H9 (cell line): Measurements from ENCODE around the gene ATP2C1. TPM values are rescaled to one million over a fixed set of nuclear protein-coding genes. Genes with fewer than 3 reads are reported as not detected.

Experiments used
- DNase-seq: peaks from one replicate; pipeline ENCODE4 v3.0.0-alpha.2; 2017
- H2AFZ ChIP-seq: one replicate; pipeline ENCODE4 v1.6.1; 2013; ENCODE audit warnings: mild to moderate bottlenecking, low read length, control low read depth, moderate library complexity
- H2AK5ac ChIP-seq: 2 replicates; pipeline ENCODE4 v1.6.1; 2013; ENCODE audit warnings: low read length, control low read depth, mixed read lengths; ENCODE audit not compliant: insufficient read length
- H2BK120ac ChIP-seq: one replicate; pipeline ENCODE4 v1.6.1; 2013; ENCODE audit warnings: low read depth, mild to moderate bottlenecking, low read length, control low read depth, inconsistent platforms; ENCODE audit not compliant: poor library complexity, severe bottlenecking
- H2BK12ac ChIP-seq: 2 replicates; pipeline ENCODE4 v1.6.1; 2013; ENCODE audit warnings: low read length, control low read depth, mixed read lengths, low read depth; ENCODE audit not compliant: insufficient read length
- H2BK15ac ChIP-seq: 2 replicates; pipeline ENCODE4 v1.6.1; 2013; ENCODE audit warnings: low read depth, low read length, control low read depth
- H2BK20ac ChIP-seq: one replicate; pipeline ENCODE4 v1.6.1; 2013; ENCODE audit warnings: low read depth, mild to moderate bottlenecking, low read length, control low read depth, inconsistent platforms; ENCODE audit not compliant: poor library complexity, severe bottlenecking
- H2BK5ac ChIP-seq: 2 replicates; pipeline ENCODE4 v1.6.1; 2013; ENCODE audit warnings: low read length, control low read depth, mixed read lengths; ENCODE audit not compliant: insufficient read length
- H3K14ac ChIP-seq: 2 replicates; pipeline ENCODE4 v1.6.1; 2013; ENCODE audit warnings: low read length, control low read depth; ENCODE audit not compliant: insufficient read depth
- H3K18ac ChIP-seq: 2 replicates; pipeline ENCODE4 v1.6.1; 2013; ENCODE audit warnings: low read depth, mild to moderate bottlenecking, mixed read lengths, low read length, control low read depth; ENCODE audit not compliant: insufficient read length
- H3K23ac ChIP-seq: 2 replicates; pipeline ENCODE4 v1.6.1; 2013; ENCODE audit warnings: low read length, control low read depth, mixed read lengths, low read depth; ENCODE audit not compliant: insufficient read length
- H3K23me2 ChIP-seq: 2 replicates; pipeline ENCODE4 v1.6.1; 2013; ENCODE audit warnings: low read depth, mild to moderate bottlenecking, mixed read lengths, low read length, control low read depth; ENCODE audit not compliant: insufficient read length, poor library complexity, severe bottlenecking
- H3K27ac ChIP-seq: 2 replicates; pipeline ENCODE4 v1.5.1; 2013; ENCODE audit warnings: low read length, control low read depth, mixed read lengths, low read depth; ENCODE audit not compliant: insufficient read length
- H3K27me3 ChIP-seq: 2 replicates; pipeline ENCODE4 v1.6.1; 2013; ENCODE audit warnings: low read length, control low read depth, inconsistent platforms; ENCODE audit not compliant: insufficient read depth
- H3K4ac ChIP-seq: 2 replicates; pipeline ENCODE4 v1.6.1; 2013; ENCODE audit warnings: low read depth, mild to moderate bottlenecking, control low read depth, inconsistent platforms, low read length, moderate library complexity
- H3K4me1 ChIP-seq: 2 replicates; pipeline ENCODE4 v1.6.1; 2013; ENCODE audit warnings: low read length, control low read depth, inconsistent platforms; ENCODE audit not compliant: insufficient read depth
- H3K4me2 ChIP-seq: 2 replicates; pipeline ENCODE4 v1.6.1; 2013; ENCODE audit warnings: low read length, control low read depth, mixed read lengths; ENCODE audit not compliant: insufficient read length, insufficient read depth
- H3K56ac ChIP-seq: 2 replicates; pipeline ENCODE4 v1.6.1; 2013; ENCODE audit warnings: low read depth, mild to moderate bottlenecking, mixed read lengths, low read length, control low read depth; ENCODE audit not compliant: insufficient read length
- H3K79me1 ChIP-seq: 2 replicates; pipeline ENCODE4 v1.6.1; 2013; ENCODE audit warnings: low read depth, mild to moderate bottlenecking, moderate library complexity, low read length, control low read depth, inconsistent platforms; ENCODE audit not compliant: insufficient read depth, poor library complexity, severe bottlenecking
- H3K79me2 ChIP-seq: 2 replicates; pipeline ENCODE4 v1.6.1; 2013; ENCODE audit warnings: low read length, control low read depth, inconsistent platforms; ENCODE audit not compliant: insufficient read depth
- H3K9ac ChIP-seq: 2 replicates; pipeline ENCODE4 v1.6.1; 2013; ENCODE audit warnings: low read length, control low read depth, mixed read lengths; ENCODE audit not compliant: insufficient read length; ENCODE audit errors: extremely low read depth
- H3K9me3 ChIP-seq: one replicate; pipeline ENCODE4 v1.6.1; 2013; ENCODE audit warnings: low read depth, low read length, inconsistent platforms; ENCODE audit not compliant: control insufficient read depth
- H3T11ph ChIP-seq: one replicate; pipeline ENCODE4 v1.6.1; 2013; ENCODE audit warnings: mild to moderate bottlenecking, low read length, control low read depth, inconsistent platforms
- H4K20me1 ChIP-seq: one replicate; pipeline ENCODE4 v1.6.1; 2013; ENCODE audit not compliant: control insufficient read depth, insufficient read length, insufficient read depth
- H4K5ac ChIP-seq: 2 replicates; pipeline ENCODE4 v1.6.1; 2013; ENCODE audit warnings: low read depth, mild to moderate bottlenecking, mixed read lengths, low read length, control low read depth; ENCODE audit not compliant: insufficient read length
- H4K8ac ChIP-seq: replicated peaks from 2 replicates; pipeline ENCODE4 v1.6.1; 2013; ENCODE audit warnings: low read length, control low read depth, mixed read lengths, low read depth; ENCODE audit not compliant: insufficient read length
- H4K91ac ChIP-seq: 2 replicates; pipeline ENCODE4 v1.6.1; 2013; ENCODE audit warnings: low read depth, mild to moderate bottlenecking, moderate library complexity, mixed read lengths, low read length, control low read depth; ENCODE audit not compliant: insufficient read length
- H3K27ac Mint-ChIP-seq, 3 experiments: 2 replicates in 2 of 3; 3 replicates in 1 of 3; pipeline ENCODE4 v1.8.0; 2020 to 2021; ENCODE audit warnings: mixed read lengths in 3 of 3, mild to moderate bottlenecking in 1 of 3, moderate library complexity in 1 of 3
- H3K27me3 Mint-ChIP-seq: 2 replicates; pipeline ENCODE4 v1.8.0; 2021; ENCODE audit warnings: low read depth, mild to moderate bottlenecking, moderate library complexity, mixed read lengths
- H3K36me3 Mint-ChIP-seq, 3 experiments: 2 replicates in 2 of 3; 3 replicates in 1 of 3; pipeline ENCODE4 v1.8.0; 2020 to 2021; ENCODE audit warnings: low read depth in 3 of 3, mixed read lengths in 3 of 3; ENCODE audit not compliant: insufficient read depth in 1 of 3
- H3K4me1 Mint-ChIP-seq, 2 experiments: 2 replicates each; pipeline ENCODE4 v1.8.0; 2020; ENCODE audit warnings: mixed read lengths in 2 of 2
- H3K4me3 Mint-ChIP-seq, 2 experiments: 2 replicates in 1 of 2; 3 replicates in 1 of 2; pipeline ENCODE4 v1.8.0; 2020 to 2021; ENCODE audit warnings: mild to moderate bottlenecking in 2 of 2, mixed read lengths in 2 of 2, moderate library complexity in 1 of 2
- H3K9me3 Mint-ChIP-seq, 2 experiments: 2 replicates in 1 of 2; 3 replicates in 1 of 2; pipeline ENCODE4 v1.8.0; 2020; ENCODE audit warnings: mild to moderate bottlenecking in 2 of 2, mixed read lengths in 2 of 2, moderate library complexity in 1 of 2
- CTCF ChIP-seq: fragments of 200-600 bp; sonication (generic); conservative IDR thresholded peaks from 3 replicates; pipeline ENCODE4 v1.8.0; 2021; ENCODE audit warnings: antibody characterized with exemption, mild to moderate bottlenecking
- WGBS: extraction: QIAGEN DNeasy Blood & Tissue Kit; methylation state at CpG from one replicate; pipeline ENCODE4 v1.1.7; 2013; ENCODE audit warnings: missing lambda C conversion rate, low lambda C conversion rate, mixed read lengths; ENCODE audit not compliant: insufficient read length; ENCODE audit errors: extremely low coverage; 5-methylcytosine and 5-hydroxymethylcytosine counted together
- total RNA-seq: library from RNA; stranded (reverse); gene quantifications from 2 replicates; pipeline ENCODE4 v1.2.1, GENCODE V29; 2021

ATP2C1 gene
- total RNA-seq, 1 experiment from 2014 or later = 65.5 TPM

GRCh38 chr3:130849091-130849552, 44.8 kb upstream of the ATP2C1 start:
- no peak overlapping the region for H2BK120ac ChIP-seq
- no peak overlapping the region for H3K27ac ChIP-seq
- no peaks in the 10 kb centered on the region for H3K27me3 ChIP-seq
- Mint-ChIP-seq H3K27ac (no peak overlapping the region), H3K36me3 (no peaks in the 10 kb centered on the region), H3K27me3 (no peaks in the 10 kb centered on the region), H3K4me3 (no peak overlapping the region; a peak in 2 of 5 replicates), H3K9me3 (no peaks in the 10 kb centered on the region), H3K4me1 (peaks cover 22 to 30% of the 10 kb centered on the region in 2 experiments)
- H3K79me2 ChIP-seq = no peaks in the 10 kb centered on the region
- H4K20me1 ChIP-seq = no peaks in the 10 kb centered on the region
- WGBS = no CpG with 5 or more reads among the region's 1 CpG
- no peak overlapping the region for H3K18ac ChIP-seq
- H2BK12ac ChIP-seq = no peak overlapping the region
- H2AFZ ChIP-seq = no peak overlapping the region
- H3K4ac ChIP-seq = no peak overlapping the region
- H2BK20ac ChIP-seq = no peak overlapping the region
- H3K14ac ChIP-seq = no peak overlapping the region
- no peak overlapping the region for H2BK5ac ChIP-seq
- no peak overlapping the region for H3K4me2 ChIP-seq
- no peaks in the 10 kb centered on the region for H3K79me1 ChIP-seq
- no peak overlapping the region for H3K9ac ChIP-seq
- no peak overlapping the region for H3K23ac ChIP-seq
- no peak overlapping the region for H4K8ac ChIP-seq
- no peak for TF ChIP-seq CTCF
- no peak overlapping the region for H2BK15ac ChIP-seq
- no peak overlapping the region for H4K5ac ChIP-seq
- no peak overlapping the region for H4K91ac ChIP-seq
- H3K9me3 ChIP-seq = no peaks in the 10 kb centered on the region
- DNase-seq = no peak
- H3K4me1 ChIP-seq = peaks cover 8% of the 10 kb centered on the region; the same call in 1 of the 2 replicates
- H3T11ph ChIP-seq = no peak overlapping the region
- H2AK5ac ChIP-seq = no peak overlapping the region
- H3K23me2 ChIP-seq = no peaks in the 10 kb centered on the region
- no peak overlapping the region for H3K56ac ChIP-seq
